Right lobe of liver (tissue), 6 donors: ENCODE data around the gene PCID2. TPM values are rescaled to one million over a fixed set of nuclear protein-coding genes. Genes with fewer than 3 reads are reported as not detected.

Source experiments
- ATAC-seq, 4 donors: fragments of 200-7000 bp; cut with Tn5 transposase; one replicate each; pipeline ENCODE4 v1.9.1; 2020; ENCODE audit warnings: mild to moderate bottlenecking in 4 of 4, moderate library complexity in 4 of 4
- DNase-seq, 3 donors: peaks; one replicate each; pipeline ENCODE4 v3.0.0-alpha.2; 2020
- H3K27ac ChIP-seq, 3 donors: fragments of 200-600 bp; one replicate each; pipeline ENCODE4 v1.8.0; 2022
- H3K27me3 ChIP-seq, 2 donors: fragments of 200-600 bp; one replicate each; pipeline ENCODE4 v1.8.0; 2022
- H3K36me3 ChIP-seq, 4 donors: fragments of 200-600 bp; sonication (generic) in 1 of 4; one replicate each; pipeline versions ENCODE4 v1.5.1 to v1.8.0; 2017 to 2022; ENCODE audit warnings: control low read depth in 1 of 4
- H3K4me1 ChIP-seq, 4 donors: fragments of 200-600 bp; sonication (generic) in 1 of 4; one replicate each; pipeline versions ENCODE4 v1.5.1 to v1.8.0; 2017 to 2022; ENCODE audit warnings: control low read depth in 1 of 4
- H3K4me3 ChIP-seq, 3 donors: fragments of 200-600 bp; one replicate each; pipeline ENCODE4 v1.8.0; 2022
- H3K9me3 ChIP-seq, 4 donors: fragments of 200-600 bp; sonication (generic) in 1 of 4; one replicate each; pipeline versions ENCODE4 v1.5.1 to v1.8.0; 2017 to 2022; ENCODE audit warnings: control low read depth in 1 of 4
- CTCF ChIP-seq, 4 donors: fragments of 200-600 bp in 3 of 4; fragments of 450-650 bp in 1 of 4; IDR thresholded peaks; one replicate each; pipeline versions ENCODE4 v1.5.1 to v1.8.0; 2016 to 2022; ENCODE audit warnings: antibody characterized with exemption in 4 of 4, mild to moderate bottlenecking in 2 of 4
- POLR2A ChIP-seq: fragments of 450-650 bp; IDR thresholded peaks from one replicate; pipeline ENCODE4 v1.6.1; 2017; ENCODE audit warnings: antibody characterized with exemption, mild to moderate bottlenecking
- WGBS: methylation state at CpG from one replicate; pipeline ENCODE4 v1.1.6; 2018; ENCODE audit warnings: low coverage, low lambda C conversion rate; ENCODE audit not compliant: insufficient coverage; ENCODE audit errors: missing lambda C conversion rate; 5-methylcytosine and 5-hydroxymethylcytosine counted together
- intact Hi-C, 2 donors: fragments of 100-400 bp; cut with DNase I; formaldehyde crosslinking; loops; one replicate each; pipeline versions ENCODE4 v1.11.2 to v1.14.1; 2022
- total RNA-seq, 6 experiments: library from RNA; depleted of rRNA in 2 of 6; stranded (reverse); fragments of >200 nt in 2 of 6; fragmentation: NEBNext Ultra II Directional in 3 of 6; extraction: Animal tissue kit (Norgen Biotek cat#: 25700) in 3 of 6; gene quantifications; one replicate each; pipeline versions ENCODE4 v1.1.0 to v1.2.4, GENCODE V29; 2016 to 2023
- donor health status: DM: no; HTN: yes; CAD: no.
- donor health status: DM: no; HTN: no; CAD: no.
- donor health status: DM: no; HTN: no; CAD: no.
- donor health status: DM: no; HTN: yes; CAD: no.
- donor health status: DM: no; HTN: yes; CAD: no.

PCID2 gene
- total RNA-seq, 6 experiments from 2014 or later = 15.1 to 24.9 (median 19.4) TPM

- no peak overlapping the region for H3K27ac ChIP-seq
- no peak for TF ChIP-seq POLR2A
- no peak for TF ChIP-seq CTCF (IDR thresholded peaks at IDR 0.05)
- no peaks in the 10 kb centered on the region for H3K9me3 ChIP-seq
- 93% methylated on average over 3 of the region's 7 CpGs for WGBS
- intact Hi-C loops = no loop called here
- H3K4me1 ChIP-seq = peaks cover 0 to 22% (median 11%) of the 10 kb centered on the region in 4 donors
- H3K27me3 ChIP-seq = no peaks in the 10 kb centered on the region
- DNase-seq = no peak
- H3K4me3 ChIP-seq = no peak overlapping the region
- peaks cover 0 to 37% (median 2%) of the 10 kb centered on the region in 4 donors for H3K36me3 ChIP-seq
- no peak for ATAC-seq
These were observed 14.6 kb upstream of the PCID2 start for GRCh38 chr13:113223070-113223469.

GRCh38 chr13:113220877-113221276 lies 12.4 kb upstream of the PCID2 start:
- H3K4me1 ChIP-seq = peaks cover 0 to 36% (median 13%) of the 10 kb centered on the region in 4 donors
- WGBS = 85% methylated on average over 3 of the region's 7 CpGs
- ATAC-seq (peak in 3 of 4 donors; percentile 8 to 32 (median 18)), DNase-seq (no peak)
- peak overlapping the region in 2 of 3 donors; percentile 21 to 81 for H3K27ac ChIP-seq
- H3K9me3 ChIP-seq = no peaks in the 10 kb centered on the region
- intact Hi-C loops = no loop called here
- no peaks in the 10 kb centered on the region for H3K27me3 ChIP-seq
- peaks cover 0 to 27% (median 2%) of the 10 kb centered on the region in 4 donors for H3K36me3 ChIP-seq
- TF ChIP-seq POLR2A (no peak), CTCF (IDR thresholded peaks at IDR 0.05) (peak in 2 of 4 donors; percentile 20 to 31)
- no peak overlapping the region for H3K4me3 ChIP-seq

GRCh38 chr13:113220141-113220598 lies 11.7 kb upstream of the PCID2 start:
- peak; percentile 79 to 86 (median 85) for DNase-seq
- intact Hi-C loops = no loop called here
- ATAC-seq = peak; percentile 85 to 92 (median 90)
- WGBS = 26% methylated on average over 10 of the region's 13 CpGs
- TF ChIP-seq POLR2A = no peak
- TF ChIP-seq CTCF (IDR thresholded peaks at IDR 0.05) = no peak
- Histone ChIP-seq H3K27me3 (no peaks in the 10 kb centered on the region), H3K36me3 (peaks cover 0 to 19% (median 2%) of the 10 kb centered on the region in 4 donors), H3K9me3 (no peaks in the 10 kb centered on the region), H3K4me1 (peaks cover 0 to 36% (median 13%) of the 10 kb centered on the region in 4 donors), H3K4me3 (no peak overlapping the region), H3K27ac (peak overlapping the region in 2 of 3 donors; percentile 45 to 81)

GRCh38 chr13:113219256-113219940 lies 10.9 kb upstream of the PCID2 start:
- ATAC-seq (peak; percentile 40 to 72 (median 56)), DNase-seq (no peak)
- no peaks in the 10 kb centered on the region for H3K27me3 ChIP-seq
- H3K27ac ChIP-seq = peak overlapping the region in 2 of 3 donors; percentile 45 to 81
- no peak overlapping the region for H3K4me3 ChIP-seq
- no peak for TF ChIP-seq CTCF (IDR thresholded peaks at IDR 0.05)
- no peak for TF ChIP-seq POLR2A
- 50% methylated on average over 9 of the region's 14 CpGs for WGBS
- intact Hi-C loops = no loop called here
- peaks cover 0 to 12% (median 0%) of the 10 kb centered on the region in 4 donors for H3K36me3 ChIP-seq
- H3K9me3 ChIP-seq = no peaks in the 10 kb centered on the region
- H3K4me1 ChIP-seq = peaks cover 0 to 40% (median 15%) of the 10 kb centered on the region in 4 donors
